Smooth muscle cell of the pulmonary artery (primary cell): ENCODE measurements around the gene SLC44A1. TPM values are rescaled to one million over a fixed set of nuclear protein-coding genes. Genes with fewer than 3 reads are reported as not detected.

Experiments
- total RNA-seq: library from RNA; depleted of rRNA; stranded (reverse); fragments of >200 nt; gene quantifications from 2 replicates; pipeline ENCODE4 v1.2.3, GENCODE V29; 2014

Gene SLC44A1
- 120 and 175 TPM in 2 replicates for total RNA-seq

GRCh38 chr9:105244003-105244733 is at the start of gene SLC44A1:
Gene SLC44A1, plus strand, starts transcription at chr9:105244651. Its CDS starts 218 bp downstream, at chr9:105244869.

GRCh38 chr9:105447814-105448812 is 203.7 kb downstream of the SLC44A1 start, which contains the start of gene FSD1L:
Gene FSD1L, plus strand, starts transcription at chr9:105448034. Its CDS starts 187 bp downstream, at chr9:105448221.

Other genes starting within 250 kb of the SLC44A1 start
- 5.0 and 6.0 TPM in 2 replicates for gene FSD1L, start 203.4 kb downstream of the SLC44A1 start, total RNA-seq